Skin of body (tissue), 2 donors: ENCODE results near the gene CELF4. TPM values are rescaled to one million over a fixed set of nuclear protein-coding genes. Genes with fewer than 3 reads are reported as not detected.
"Not testable (repeated sequence)": the region's sequence is repeated elsewhere in the genome, so short reads cannot be mapped to it uniquely, and the experiment has no call there.

Experiments used
- DNase-seq: peaks from one replicate; lab custom pipeline; 2025; lab: John Stamatoyannopoulos, UW
- total RNA-seq: library from RNA; depleted of rRNA; stranded (reverse); fragments of >200 nt; gene quantifications from one replicate; pipeline ENCODE4 v1.2.3, GENCODE V29; 2014

The CELF4 gene
- total RNA-seq, 1 donor from 2014 or later, result 0.69 TPM

DNA sequence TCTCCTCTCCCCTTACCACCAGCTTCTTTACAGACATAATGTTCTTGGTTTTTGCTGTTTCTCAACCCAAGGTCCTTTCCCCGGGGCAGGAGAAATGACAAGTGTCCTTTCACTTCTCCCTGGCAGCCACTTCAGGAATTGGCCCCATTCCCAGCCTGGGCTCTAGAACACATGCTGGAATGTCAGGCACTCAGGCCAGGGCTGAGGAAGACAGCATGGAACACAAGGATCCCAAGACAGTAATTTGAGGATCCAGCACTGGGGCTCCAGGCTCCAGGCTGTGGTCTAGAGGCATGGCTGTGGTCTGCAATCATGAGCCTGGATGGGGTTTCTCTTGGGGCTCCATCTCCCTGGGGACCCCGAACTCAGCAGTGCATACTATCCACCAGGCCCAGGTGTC lies 201.4 kb downstream of the CELF4 start:
- no peak for DNase-seq

DNA sequence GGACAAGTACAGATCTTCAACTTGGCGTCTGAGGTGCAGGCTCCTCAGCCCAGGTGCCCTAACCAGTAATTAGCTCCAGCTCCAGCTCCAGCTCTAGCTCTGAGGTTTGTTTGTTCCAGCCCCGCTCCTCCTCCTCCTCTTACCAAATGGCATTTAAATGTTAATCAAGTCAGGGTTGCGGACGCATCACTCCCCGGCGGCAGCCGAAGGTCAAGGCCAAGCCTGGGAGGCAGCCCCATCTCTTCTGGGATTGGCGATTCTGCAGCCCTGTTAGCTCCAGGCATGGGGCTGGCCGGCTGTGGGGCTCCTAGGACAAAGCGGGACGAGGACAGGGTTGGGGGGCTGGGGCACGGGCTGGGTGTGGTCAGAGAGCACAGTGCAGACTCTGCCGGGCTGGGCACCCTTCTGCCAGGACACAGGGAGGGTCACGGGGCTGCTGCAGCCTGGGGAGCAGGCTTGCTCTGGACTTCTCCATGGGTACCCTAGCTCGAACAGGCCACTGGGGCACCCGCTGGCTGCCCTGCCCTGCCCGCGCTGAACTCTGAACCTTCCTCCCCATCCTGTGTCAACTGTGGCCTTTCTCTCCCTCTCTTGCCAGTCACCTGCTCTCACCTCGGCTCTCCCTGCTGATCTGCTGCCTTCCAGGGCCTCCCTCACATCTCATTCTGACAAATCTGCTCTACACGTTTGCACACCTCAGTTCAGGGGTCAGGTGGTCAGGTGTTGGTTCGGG lies 203.3 kb downstream of the CELF4 start:
- no peak for DNase-seq

DNA sequence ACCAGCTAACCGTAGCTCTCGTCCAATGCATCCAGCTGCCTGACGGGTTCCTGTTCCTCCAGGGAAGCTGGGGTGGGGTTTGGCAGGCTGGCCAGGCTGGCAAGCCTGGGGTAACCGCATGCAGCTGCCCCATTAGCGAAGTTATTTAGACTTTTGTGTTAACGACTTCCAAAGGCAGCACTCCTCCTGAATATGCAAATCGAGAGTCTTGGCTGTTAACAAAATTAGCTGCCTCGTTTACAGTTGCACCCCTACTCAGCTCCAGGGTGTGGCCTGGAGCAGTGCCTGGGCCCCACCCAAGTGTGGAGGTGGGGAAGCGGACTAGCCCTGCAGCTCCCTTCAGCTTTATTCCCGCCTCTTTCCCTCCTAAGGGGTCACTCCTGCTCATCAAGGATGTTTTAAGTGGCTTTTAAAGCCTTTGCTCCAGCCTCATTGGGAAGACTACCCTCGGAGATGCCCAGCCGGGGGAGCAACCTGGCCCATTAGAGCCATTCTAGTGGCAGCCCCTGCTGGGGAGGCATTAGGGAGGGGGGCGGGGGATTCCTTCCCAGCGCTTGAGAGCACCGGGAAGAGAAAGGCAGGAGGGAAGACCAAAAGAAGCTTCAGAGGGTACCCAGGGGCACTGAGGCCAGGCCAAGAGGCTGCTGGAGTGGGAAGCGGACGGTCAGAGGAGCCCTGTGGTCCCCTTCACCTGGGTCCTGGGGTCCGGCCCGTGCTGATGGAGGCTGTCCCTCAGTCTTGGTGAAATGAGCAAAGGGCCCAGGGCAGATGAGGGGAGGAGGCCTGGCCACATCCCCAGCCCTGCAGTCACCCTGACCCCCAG lies 204.1 kb downstream of the CELF4 start:
- no peak for DNase-seq

DNA sequence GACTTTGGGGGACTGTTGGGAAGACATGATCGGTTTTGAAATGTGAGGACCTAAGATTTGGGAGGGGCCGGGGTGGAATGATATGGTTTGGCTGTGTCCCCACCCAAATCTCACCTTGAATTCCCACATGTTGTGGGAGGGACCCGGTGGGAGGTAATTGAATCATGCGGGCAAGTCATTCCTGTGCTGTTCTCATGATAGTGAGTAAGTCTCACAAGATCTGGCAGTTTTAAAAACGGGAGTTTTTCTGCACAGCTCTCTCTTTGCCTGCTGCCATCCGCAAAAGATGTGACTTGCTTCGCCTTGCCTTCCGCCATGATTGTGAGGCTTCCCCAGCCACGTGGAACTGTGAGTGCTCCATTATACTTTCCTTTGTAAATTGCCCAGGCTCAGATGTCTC lies 207.5 kb downstream of the CELF4 start:
- DNase-seq, result not testable (repeated sequence)

DNA sequence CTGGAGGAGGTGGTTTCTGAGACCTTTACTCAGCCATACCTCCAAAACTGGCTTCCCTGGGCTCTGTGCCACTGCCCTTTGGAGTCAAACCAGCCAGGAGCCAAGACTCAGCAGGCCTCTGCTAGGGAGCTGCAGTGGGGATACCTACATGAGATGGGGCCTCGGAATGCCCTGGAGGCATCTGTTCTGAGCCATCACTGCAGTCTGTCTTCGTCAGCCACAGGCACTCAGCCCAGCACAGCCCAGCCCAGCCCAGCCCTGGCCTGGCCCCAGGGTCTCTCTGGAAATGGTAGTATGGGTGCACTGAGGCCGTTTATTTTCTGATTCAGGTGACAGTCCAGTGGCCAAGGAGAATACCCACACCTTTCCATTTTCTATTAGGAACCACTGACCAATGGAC lies 209.8 kb downstream of the CELF4 start:
- no peak for DNase-seq

- no peak for DNase-seq
Measured at GRCh38 chr18:37351110-37351509, 214.5 kb downstream of the CELF4 start.

DNA sequence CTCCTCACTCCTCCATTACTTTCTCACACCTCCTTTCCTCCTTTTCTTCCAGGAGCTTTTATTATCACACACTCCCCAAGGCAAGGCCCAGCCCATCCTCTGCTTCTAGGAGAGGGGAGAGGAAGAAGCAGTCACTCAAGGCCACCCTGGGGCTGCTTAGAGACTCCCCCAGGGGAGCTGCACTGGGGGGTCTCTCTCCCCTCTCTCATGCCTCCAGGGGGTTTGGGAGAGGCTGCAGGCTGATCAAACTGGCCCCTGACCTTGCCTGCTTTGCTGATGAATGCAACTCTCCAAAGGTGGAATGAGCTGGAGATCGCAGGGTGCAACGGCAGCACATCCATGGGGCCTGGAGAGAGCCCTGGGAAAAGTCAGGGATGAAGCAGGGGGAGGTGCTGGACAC lies 216.9 kb downstream of the CELF4 start:
- DNase-seq, result no peak

GRCh38 chr18:37346048-37346447 lies 219.6 kb downstream of the CELF4 start:
- no peak for DNase-seq

DNA sequence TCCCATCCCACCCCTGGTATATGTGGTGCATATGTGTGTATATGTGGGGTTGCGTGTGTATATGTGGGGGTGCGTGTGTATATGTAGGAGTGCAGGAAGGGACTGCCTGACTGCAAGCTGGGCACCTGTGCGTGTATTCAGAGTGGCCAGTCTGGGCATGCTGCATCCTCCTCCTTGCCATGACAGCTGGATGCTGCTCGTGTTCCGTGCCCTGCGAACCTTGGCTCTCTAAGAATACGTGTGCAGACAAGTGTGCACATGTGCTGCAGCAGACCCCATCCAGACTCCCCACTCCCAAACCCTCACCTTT lies 222.1 kb downstream of the CELF4 start:
- no peak for DNase-seq

DNA sequence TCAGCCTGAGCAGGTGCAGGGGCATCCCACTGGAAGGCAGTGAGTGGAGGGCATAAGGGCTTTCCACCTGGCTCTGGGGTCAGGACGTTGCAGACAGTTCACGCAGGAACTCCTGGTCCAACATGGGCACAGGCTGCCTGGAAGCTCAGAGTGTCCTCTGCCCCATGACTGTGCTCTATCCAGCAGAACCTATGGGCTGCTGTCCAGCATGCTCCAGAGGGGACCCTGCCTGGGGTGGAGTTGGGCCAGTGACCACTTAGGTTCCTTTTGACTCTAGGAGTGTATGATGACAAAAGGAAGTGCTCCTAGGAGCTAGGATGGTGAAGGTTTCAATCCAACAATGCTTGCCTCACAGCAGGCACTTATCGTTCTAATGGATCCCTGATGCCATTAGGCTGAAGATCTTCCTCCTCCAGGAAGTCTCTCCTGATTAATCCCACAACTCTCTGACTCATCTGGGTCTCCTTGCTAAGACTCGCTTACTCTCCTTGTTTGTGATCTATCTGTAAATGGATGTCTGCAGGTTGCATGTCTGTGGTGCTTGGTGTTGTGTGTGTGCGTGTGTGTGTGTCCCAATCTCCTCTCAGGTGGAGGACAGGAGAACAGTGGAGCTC lies 224.0 kb downstream of the CELF4 start:
- no peak for DNase-seq

GRCh38 chr18:37341016-37341415 lies 224.6 kb downstream of the CELF4 start:
- DNase-seq, result no peak

- no peak for DNase-seq
Measured at GRCh38 chr18:37339701-37340215, 225.8 kb downstream of the CELF4 start.

- no peak for DNase-seq
Measured at GRCh38 chr18:37336568-37337285, 228.9 kb downstream of the CELF4 start.

- DNase-seq, result no peak
Measured at GRCh38 chr18:37335409-37335736, 230.2 kb downstream of the CELF4 start.

DNA sequence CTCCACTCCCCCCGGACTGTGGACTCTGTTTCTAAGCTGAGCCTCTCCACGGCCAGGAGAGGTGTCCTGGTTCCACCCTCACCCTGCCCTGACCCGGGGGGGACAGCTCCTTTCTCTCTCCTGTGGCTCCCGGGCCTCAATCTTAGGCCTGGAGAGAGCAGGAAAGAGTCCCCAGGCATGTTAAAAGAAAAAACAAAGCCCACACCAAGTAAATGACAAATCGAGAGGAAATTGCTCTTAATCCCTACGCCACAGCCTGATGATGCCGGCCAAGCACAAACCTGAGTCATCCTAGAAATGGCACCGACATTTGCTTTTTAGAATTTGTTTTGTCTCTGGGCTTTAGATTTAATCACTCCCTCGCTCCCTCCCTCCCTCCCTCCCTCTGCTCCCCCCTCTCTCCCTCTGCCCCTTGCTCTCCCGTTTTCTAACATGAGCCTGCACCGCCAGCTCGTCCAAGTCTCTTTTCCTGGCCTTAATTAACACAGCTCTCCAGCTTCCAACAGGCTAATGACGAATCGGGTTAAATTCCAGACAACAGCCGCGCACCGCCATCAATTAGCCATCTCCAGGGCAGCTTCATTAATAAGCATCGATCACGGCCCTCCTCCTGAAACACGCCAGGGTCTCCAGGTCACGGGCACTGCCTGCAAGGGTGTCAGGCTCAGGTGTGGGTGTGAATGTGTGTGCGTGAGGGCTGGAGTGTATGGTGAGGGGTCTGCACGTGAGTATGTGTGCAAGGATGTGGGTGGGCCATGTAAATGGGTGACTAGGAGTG lies 230.8 kb downstream of the CELF4 start:
- no peak for DNase-seq

- DNase-seq, result no peak
Measured at GRCh38 chr18:37332628-37333420, 232.8 kb downstream of the CELF4 start.

DNA sequence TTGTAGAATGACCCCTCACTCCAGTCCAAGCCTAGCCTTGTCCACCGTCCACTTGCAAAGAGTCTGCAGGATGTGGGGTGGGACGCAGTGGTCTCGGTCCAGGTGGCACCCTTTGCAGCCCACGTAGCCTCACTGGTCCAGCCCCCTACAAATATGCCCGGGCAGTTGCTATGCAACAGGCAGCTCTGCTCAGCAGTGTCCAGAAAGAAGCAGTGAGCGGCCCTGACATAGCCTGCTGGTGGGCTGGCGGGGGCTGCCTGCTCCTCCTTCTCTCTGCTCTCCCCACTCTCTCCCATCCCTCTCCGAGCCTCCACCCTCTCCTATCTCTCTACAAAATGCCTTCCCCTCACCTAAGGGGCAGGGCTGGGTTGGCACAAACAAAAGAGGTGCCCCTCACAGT lies 233.4 kb downstream of the CELF4 start:
- no peak for DNase-seq

- no peak for DNase-seq
Measured at GRCh38 chr18:37330173-37330572, 235.4 kb downstream of the CELF4 start.

- DNase-seq, result no peak
Measured at GRCh38 chr18:37328946-37329719, 236.5 kb downstream of the CELF4 start.
